Astrocyte of the cerebellum (primary cell): ENCODE measurements around the gene RFX8.

Source experiments
- DNase-seq: peaks from one replicate; pipeline ENCODE4 v3.0.0-alpha.2; 2011; ENCODE audit warnings: low read depth
- H3K4me3 ChIP-seq: 2 replicates; pipeline ENCODE4 v1.5.1; 2011; ENCODE audit warnings: mild to moderate bottlenecking, low read depth, low read length, moderate library complexity
- CTCF ChIP-seq: IDR thresholded peaks from 2 replicates; pipeline ENCODE4 v1.5.1; 2012; ENCODE audit warnings: low read length, low read depth, moderate library complexity, mild to moderate bottlenecking; ENCODE audit errors: missing control alignments
- in situ Hi-C: cut with HindIII; loops from 2 replicates; pipeline ENCODE4 v1.10.0; 2017; ENCODE audit warnings: low sequenced_read_pairs

The RFX8 gene

GRCh38 chr2:101400048-101400447 is 74.9 kb downstream of the RFX8 start:
- no peak overlapping the region for H3K4me3 ChIP-seq
- TF ChIP-seq CTCF = no peak
- no peak for DNase-seq
- in situ Hi-C loops = no loop called here

GRCh38 chr2:101399021-101399799 is 75.7 kb downstream of the RFX8 start:
- in situ Hi-C loops = no loop called here

GRCh38 chr2:101398116-101398821 is 76.6 kb downstream of the RFX8 start:
- TF ChIP-seq CTCF = no peak
- DNase-seq = no peak
- in situ Hi-C loops = no loop called here
- no peak overlapping the region for H3K4me3 ChIP-seq

More at GRCh38 chr2:101399021-101399799, 75.7 kb downstream of the RFX8 start:
- no peak for DNase-seq
- TF ChIP-seq CTCF = no peak
- H3K4me3 ChIP-seq = no peak overlapping the region

- in situ Hi-C loops = no loop called here
- no peak overlapping the region for H3K4me3 ChIP-seq
- TF ChIP-seq CTCF = no peak
- DNase-seq = peak; percentile 47
These were observed 78.6 kb downstream of the RFX8 start for GRCh38 chr2:101396316-101396717.

- no peak for TF ChIP-seq CTCF
- in situ Hi-C loops = no loop called here
- no peak for DNase-seq
These were observed 79.2 kb downstream of the RFX8 start for GRCh38 chr2:101395545-101396315.

GRCh38 chr2:101388232-101388631 is 86.7 kb downstream of the RFX8 start:
- no peak for TF ChIP-seq CTCF
- in situ Hi-C loops = no loop called here
- H3K4me3 ChIP-seq = no peak overlapping the region
- DNase-seq = no peak

More at GRCh38 chr2:101395545-101396315, 79.2 kb downstream of the RFX8 start:
- no peak overlapping the region for H3K4me3 ChIP-seq
